Panc1 (cell line): ENCODE results near the gene SLC35D2. TPM values are rescaled to one million over a fixed set of nuclear protein-coding genes. Genes with fewer than 3 reads are reported as not detected.

Experiments used
- ATAC-seq: fragments of 200-7000 bp; cut with Tn5 transposase; 2 replicates; pipeline ENCODE4 v1.9.1; 2020; ENCODE audit warnings: mild to moderate bottlenecking, moderate library complexity
- BruUV-seq: library from RNA; stranded (reverse); fragments of 400-500 nt; replicated peaks from 2 replicates; lab custom pipeline; 2021; lab: Mats Ljungman, UMichigan
- CTCF ChIA-PET: fragments of 300-600 bp; sonication (Branson Sonifier 250); formaldehyde crosslinking; loops from one replicate; lab custom pipeline; 2022; ENCODE audit warnings: antibody characterized with exemption; lab: Charles Lee
- POLR2A ChIA-PET: fragments of 300-600 bp; sonication (Branson Sonifier 250); formaldehyde crosslinking; loops from one replicate; lab custom pipeline; 2022; ENCODE audit warnings: antibody characterized with exemption; lab: Charles Lee
- DNase-seq: peaks from one replicate; pipeline ENCODE4 v3.0.0-alpha.2; 2010; ENCODE audit warnings: low read depth, low spot score
- H3K27ac ChIP-seq: 2 replicates; pipeline ENCODE4 v1.5.1; 2011; ENCODE audit warnings: mild to moderate bottlenecking, low read length, inconsistent platforms
- H3K27me3 ChIP-seq: fragments of 200-500 bp; sonication (Bioruptor generic); 2 replicates; pipeline ENCODE4 v1.6.0; 2014; ENCODE audit warnings: low read length, inconsistent platforms; ENCODE audit not compliant: control insufficient read depth, insufficient read depth
- H3K36me3 ChIP-seq: fragments of 200-500 bp; sonication (Bioruptor generic); 2 replicates; pipeline ENCODE4 v1.5.1; 2014; ENCODE audit warnings: inconsistent platforms, mild to moderate bottlenecking, low read length, moderate library complexity; ENCODE audit not compliant: control insufficient read depth, insufficient read depth
- H3K4me1 ChIP-seq: 2 replicates; pipeline ENCODE4 v1.5.1; 2011; ENCODE audit warnings: inconsistent platforms, mild to moderate bottlenecking, low read length, moderate library complexity; ENCODE audit not compliant: control insufficient read depth, insufficient read depth
- H3K4me3 ChIP-seq, 2 experiments: 2 replicates each; pipeline ENCODE4 v1.5.1; 2011 to 2012; ENCODE audit warnings: low read depth in 2 of 2, low read length in 2 of 2, mild to moderate bottlenecking in 2 of 2, inconsistent platforms in 1 of 2, moderate library complexity in 1 of 2
- H3K9me3 ChIP-seq: fragments of 200-500 bp; sonication (Bioruptor generic); 2 replicates; pipeline ENCODE4 v1.5.1; 2014; ENCODE audit warnings: low read depth, mild to moderate bottlenecking, inconsistent platforms, low read length, moderate library complexity; ENCODE audit not compliant: control insufficient read depth, insufficient read depth
- CTCF ChIP-seq: fragments of 450-650 bp; IDR thresholded peaks from 2 replicates; pipeline ENCODE4 v1.5.1; 2017; ENCODE audit warnings: mild to moderate bottlenecking
- POLR2AphosphoS5 ChIP-seq: IDR thresholded peaks from 2 replicates; pipeline ENCODE4 v1.6.1; 2012; ENCODE audit warnings: mild to moderate bottlenecking, low read depth, low read length, moderate library complexity
- REST ChIP-seq, 2 experiments: IDR thresholded peaks; 2 replicates each; pipeline ENCODE4 v1.6.1; 2011 to 2012; ENCODE audit warnings: low read depth in 2 of 2, control low read depth in 1 of 2, low read length in 1 of 2, mild to moderate bottlenecking in 1 of 2, moderate library complexity in 1 of 2; ENCODE audit not compliant: insufficient read depth in 1 of 2
- SIN3A ChIP-seq: IDR thresholded peaks from 2 replicates; pipeline ENCODE4 v1.6.1; 2012; ENCODE audit warnings: low read depth, mild to moderate bottlenecking, low read length, moderate library complexity, borderline replicate concordance; ENCODE audit not compliant: insufficient read depth
- TCF7L2 ChIP-seq: IDR thresholded peaks from 2 replicates; pipeline ENCODE4 v1.6.1; 2011; ENCODE audit warnings: mild to moderate bottlenecking, low read depth, low read length, inconsistent platforms
- in situ Hi-C: cut with HindIII; loops from 2 replicates; pipeline ENCODE4 v1.10.0; 2016; ENCODE audit warnings: low sequenced_read_pairs, low pct_unique_long_range_greater_than_20kb
- intact Hi-C: fragments of 100-400 bp; cut with micrococcal nuclease; formaldehyde crosslinking; loops from one replicate; pipeline ENCODE4 v1.10.0; 2022; ENCODE audit not compliant: unreplicated experiment
- total RNA-seq: library from RNA; stranded (reverse); gene quantifications from one replicate; pipeline ENCODE4 v1.2.1, GENCODE V29; 2021; ENCODE audit not compliant: unreplicated experiment

SLC35D2 gene
- total RNA-seq, 1 experiment from 2014 or later = 23.7 TPM

GRCh38 chr9:96343515-96344360 lies 39.8 kb downstream of the SLC35D2 start:
- intact Hi-C loops (no loop called here), in situ Hi-C loops (no loop called here)
- ATAC-seq = no peak
- ChIA-PET POLR2A (no interaction called here), CTCF (no interaction called here)
- no peaks in the 10 kb centered on the region for H3K36me3 ChIP-seq
- no peak overlapping the region for H3K27ac ChIP-seq
- TF ChIP-seq SIN3A = no peak
- TF ChIP-seq REST (IDR thresholded peaks at IDR 0.05; ENCODE audit: insufficient read depth in 1 of 2, low read depth in 2 of 2, low read length in 1 of 2) = no peak
- TF ChIP-seq CTCF = no peak
- peaks cover 21% of the 10 kb centered on the region for H3K4me1 ChIP-seq
- no TSS peak for BruUV-seq
- no peak overlapping the region for H3K4me3 ChIP-seq
- no peaks in the 10 kb centered on the region for H3K27me3 ChIP-seq
- DNase-seq = no peak
- H3K9me3 ChIP-seq = no peaks in the 10 kb centered on the region

- peaks cover 21% of the 10 kb centered on the region for H3K4me1 ChIP-seq
- TF ChIP-seq POLR2AphosphoS5 (no peak), CTCF (no peak), REST (IDR thresholded peaks at IDR 0.05; ENCODE audit: insufficient read depth in 1 of 2, low read depth in 2 of 2, low read length in 1 of 2) (no peak), SIN3A (no peak), TCF7L2 (no peak)
- H3K36me3 ChIP-seq = no peaks in the 10 kb centered on the region
- ATAC-seq (no peak), DNase-seq (no peak)
- H3K9me3 ChIP-seq = no peaks in the 10 kb centered on the region
- no peak overlapping the region for H3K4me3 ChIP-seq
- no TSS peak for BruUV-seq
- ChIA-PET POLR2A (interaction anchor here (0.6 kb wide), 1 partner anchor 1914 kb away, joined by 9 read pairs; no protein-coding TSS in a partner anchor), CTCF (no interaction called here)
- no peaks in the 10 kb centered on the region for H3K27me3 ChIP-seq
- in situ Hi-C loops = no loop called here
- H3K27ac ChIP-seq = no peak overlapping the region
- intact Hi-C loops = no loop called here
These were observed 40.8 kb downstream of the SLC35D2 start for GRCh38 chr9:96342571-96343245.
